ENCODE results near the gene PLPPR1. TPM values are rescaled to one million over a fixed set of nuclear protein-coding genes. Genes with fewer than 3 reads are reported as not detected.

The PLPPR1 gene
- total and polyA plus RNA-seq, 2 of the 13 experiments (the other 11 are each of a cell fraction or from before 2014, with no cell fraction given): 16.0 to 84.7 TPM

- TF ChIP-seq ZNF264 (CRISPR knock-in tag; IDR thresholded peaks at IDR 0.05): peak; percentile 80; the same call in 1 of the 2 replicates
- peak; percentile 66 for TF ChIP-seq POLR2G (IDR thresholded peaks at IDR 0.05; ENCODE audit: low read depth, low read length)
- no peak for TF ChIP-seq ZNF343 (CRISPR knock-in tag; IDR thresholded peaks at IDR 0.05)
- peak; percentile 28; the same call in 1 of the 2 replicates for TF ChIP-seq ZNF281 (CRISPR knock-in tag; IDR thresholded peaks at IDR 0.05; ENCODE audit: borderline replicate concordance)
- TF ChIP-seq ZNF282 (IDR thresholded peaks at IDR 0.05; ENCODE audit: partially characterized antibody): no peak
- TF ChIP-seq SAP130 (CRISPR knock-in tag; IDR thresholded peaks at IDR 0.05; ENCODE audit: low read depth): peak; percentile 80
- no peak for TF ChIP-seq PHF5A (CRISPR knock-in tag; IDR thresholded peaks at IDR 0.05; ENCODE audit: low read depth, unreplicated experiment)
- TF ChIP-seq MLX (CRISPR knock-in tag; IDR thresholded peaks at IDR 0.05): peak; percentile 72; the same call in 1 of the 2 replicates
- no peak for TF ChIP-seq SOX6 (IDR thresholded peaks at IDR 0.05)
- TF ChIP-seq SOX6 (CRISPR knock-in tag; IDR thresholded peaks at IDR 0.05): peak; percentile 90
- TF ChIP-seq SP2 (CRISPR knock-in tag; IDR thresholded peaks at IDR 0.05): no peak
- TF ChIP-seq JUN (CRISPR knock-in tag; IDR thresholded peaks at IDR 0.05): peak; percentile 98
- 0 out of 2 replicates have a peak, but pooled peaks have one; percentile 38 for TF ChIP-seq ZBTB43 (CRISPR knock-in tag; conservative IDR thresholded peaks at IDR 0.05)
- TF ChIP-seq ZNF557 (CRISPR knock-in tag; IDR thresholded peaks at IDR 0.05): 0 out of 2 replicates have a peak, but pooled peaks have one; percentile 49
- TF ChIP-seq ZNF790 (CRISPR knock-in tag; IDR thresholded peaks at IDR 0.05; ENCODE audit: borderline replicate concordance): 0 out of 2 replicates have a peak, but pooled peaks have one; percentile 28
- TF ChIP-seq ZSCAN9 (CRISPR knock-in tag; IDR thresholded peaks at IDR 0.05; ENCODE audit: borderline replicate concordance): peak; percentile 50; the same call in 1 of the 2 replicates
- peak; percentile 99 for TF ChIP-seq JUND (CRISPR knock-in tag; IDR thresholded peaks at IDR 0.05)
- no peak for TF ChIP-seq AKAP8 (CRISPR knock-in tag; IDR thresholded peaks at IDR 0.05)
- no peak for TF ChIP-seq FOXP1 (IDR thresholded peaks at IDR 0.05)
- TF ChIP-seq FOXP1 (CRISPR knock-in tag; IDR thresholded peaks at IDR 0.05): peak; percentile 58
- TF ChIP-seq ATF1 (CRISPR knock-in tag; IDR thresholded peaks at IDR 0.05): peak; percentile 56; the same call in 1 of the 2 replicates
- TF ChIP-seq POLR2AphosphoS5 (IDR thresholded peaks at IDR 0.05; ENCODE audit: low read depth, low read length): peak; percentile 60
- no peak for TF ChIP-seq FOXK1 (CRISPR knock-in tag; IDR thresholded peaks at IDR 0.05; ENCODE audit: borderline replicate concordance, low read depth)
- no peak for TF ChIP-seq HNRNPH1 (optimal IDR thresholded peaks at IDR 0.05; ENCODE audit: low read depth, low read length)
Measured at GRCh38 chr9:101354143-101354764, 325.7 kb downstream of the PLPPR1 start (continued).
